GM19043 (cell line): ENCODE results near the gene RPS6KL1.

ENCODE experiments used
- ATAC-seq: cut with Tn5 transposase; IDR thresholded peaks from one replicate; pipeline ENCODE4 v1.9.1; 2021; ENCODE audit warnings: low read depth; ENCODE audit not compliant: unreplicated experiment

RPS6KL1 gene

DNA sequence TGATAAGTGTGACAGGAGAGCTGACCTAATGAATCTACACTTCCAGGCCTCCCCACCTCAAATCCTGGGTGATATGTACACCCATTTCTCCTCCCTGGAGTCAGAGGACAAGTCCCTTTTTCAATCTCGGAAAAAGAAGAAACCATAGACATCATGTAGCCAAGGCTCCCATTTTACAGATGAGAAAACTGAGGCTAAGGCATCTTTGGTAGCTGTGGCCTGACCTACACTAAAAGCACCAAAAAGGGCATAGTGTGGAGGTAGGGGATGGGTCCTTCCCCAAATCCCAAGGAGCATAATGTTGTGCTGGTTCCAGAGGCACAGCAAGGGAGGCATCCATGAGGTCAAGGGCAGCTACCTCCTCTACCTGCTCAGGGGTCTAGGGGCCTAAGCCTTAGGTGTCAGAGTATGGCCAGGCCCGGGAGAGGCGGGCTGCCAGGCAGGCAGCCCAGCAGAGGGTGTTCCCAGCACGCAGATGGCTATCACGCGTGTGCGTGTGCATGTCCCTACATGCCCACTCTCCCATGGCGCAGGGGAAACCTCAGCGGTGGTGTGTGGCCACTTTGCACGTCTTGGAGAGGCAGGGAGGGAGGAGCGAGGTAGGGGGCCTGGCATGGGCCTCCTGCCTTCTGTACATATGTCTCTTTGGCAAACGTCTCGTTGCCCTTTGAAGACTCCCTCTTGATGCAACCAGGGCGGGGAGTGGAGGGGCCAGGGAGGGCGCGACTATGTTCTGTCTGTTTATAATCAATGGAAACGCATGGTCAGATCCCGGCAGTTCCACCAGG is 29.8 kb upstream of the RPS6KL1 start:
- no peak for ATAC-seq

DNA sequence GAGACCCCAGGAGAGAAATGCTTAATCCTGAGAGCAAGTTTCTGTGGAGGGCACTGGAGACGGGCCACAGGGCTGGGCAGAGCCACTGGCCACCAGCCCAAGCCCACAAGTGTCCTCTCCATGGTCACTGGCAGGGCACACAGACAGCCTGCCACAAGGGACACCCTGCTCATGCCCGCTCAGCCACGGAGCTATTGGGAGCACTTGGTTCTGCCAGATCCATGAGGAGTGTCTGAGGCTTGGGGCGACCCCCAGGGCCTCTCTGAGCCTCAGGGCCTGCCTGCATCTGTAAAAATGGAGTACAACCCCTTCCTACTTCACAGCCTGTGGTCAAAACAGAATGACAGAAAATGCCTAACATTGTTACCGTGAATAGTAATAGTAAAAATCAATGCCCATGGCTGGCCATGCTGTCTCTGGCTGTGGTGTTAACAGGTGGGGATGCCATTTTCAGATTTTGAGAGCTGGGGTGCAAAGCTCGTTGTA is 29.2 kb upstream of the RPS6KL1 start:
- no peak for ATAC-seq

DNA sequence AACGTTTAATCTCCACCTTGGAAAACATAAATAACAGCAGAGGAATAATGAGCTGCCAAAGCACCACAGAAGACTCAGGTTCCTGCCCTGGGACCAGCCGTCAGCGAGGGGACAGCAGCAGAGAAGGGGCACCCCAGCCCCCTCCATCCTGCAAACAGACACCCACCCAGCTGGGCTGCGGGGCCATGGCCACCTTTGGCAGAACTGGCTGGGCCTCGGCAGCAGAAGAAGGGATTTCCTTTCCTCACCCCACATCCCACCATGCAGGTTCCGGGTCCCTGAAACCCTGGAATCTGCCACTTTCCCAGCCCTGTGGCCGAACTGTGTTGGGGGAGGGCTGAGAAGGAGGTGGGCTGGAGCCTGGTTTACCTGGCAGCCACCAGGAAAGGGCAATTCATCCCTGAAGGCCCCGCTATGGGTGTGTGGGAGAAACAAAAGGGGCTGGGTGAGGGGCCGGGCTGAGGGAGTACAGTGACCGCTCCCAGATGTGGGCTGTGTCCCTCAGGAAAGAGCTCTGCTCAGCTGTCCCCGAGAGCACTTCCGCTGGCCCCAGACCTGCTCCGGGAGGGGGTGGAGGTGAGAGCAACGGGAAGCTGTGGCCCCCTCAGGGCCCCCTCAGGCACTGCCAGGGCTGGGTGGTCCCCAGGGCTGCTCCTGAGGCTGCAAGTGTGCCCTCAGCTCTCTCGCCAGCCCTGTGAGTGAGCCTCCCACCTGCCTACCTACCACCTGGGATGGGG is 28.6 kb upstream of the RPS6KL1 start:
- no peak for ATAC-seq

DNA sequence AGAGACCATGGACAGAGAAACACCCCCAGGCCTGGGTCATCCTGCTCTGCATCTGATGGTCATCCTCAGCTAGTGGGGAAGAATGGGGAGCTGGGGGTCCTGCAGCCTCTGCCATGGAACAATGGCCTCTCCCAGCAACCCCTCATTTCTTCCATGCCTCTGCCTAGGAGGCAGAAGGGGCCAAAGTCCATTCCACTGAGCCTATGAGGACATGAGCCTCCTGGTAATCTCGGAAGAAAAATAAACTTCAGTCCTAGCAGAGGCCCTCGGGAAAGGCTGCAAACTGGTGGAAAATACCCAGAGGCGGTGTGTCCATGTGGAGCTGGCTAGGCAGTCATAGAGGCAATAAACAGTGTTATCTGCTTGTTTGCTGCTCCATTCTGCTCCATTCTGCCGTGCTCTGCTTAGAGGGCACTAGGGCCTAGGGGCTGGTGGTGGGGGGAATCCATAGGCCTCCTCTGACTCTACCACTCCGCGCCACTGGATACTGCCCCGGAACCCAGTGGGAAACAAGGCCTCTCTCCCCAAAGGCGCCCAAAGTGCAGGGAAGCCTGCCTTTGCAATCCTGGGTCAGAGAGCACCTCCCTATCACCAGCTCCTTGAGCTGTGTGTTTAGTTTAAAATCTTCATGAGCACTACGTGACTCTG is 27.9 kb upstream of the RPS6KL1 start:
- no peak for ATAC-seq

DNA sequence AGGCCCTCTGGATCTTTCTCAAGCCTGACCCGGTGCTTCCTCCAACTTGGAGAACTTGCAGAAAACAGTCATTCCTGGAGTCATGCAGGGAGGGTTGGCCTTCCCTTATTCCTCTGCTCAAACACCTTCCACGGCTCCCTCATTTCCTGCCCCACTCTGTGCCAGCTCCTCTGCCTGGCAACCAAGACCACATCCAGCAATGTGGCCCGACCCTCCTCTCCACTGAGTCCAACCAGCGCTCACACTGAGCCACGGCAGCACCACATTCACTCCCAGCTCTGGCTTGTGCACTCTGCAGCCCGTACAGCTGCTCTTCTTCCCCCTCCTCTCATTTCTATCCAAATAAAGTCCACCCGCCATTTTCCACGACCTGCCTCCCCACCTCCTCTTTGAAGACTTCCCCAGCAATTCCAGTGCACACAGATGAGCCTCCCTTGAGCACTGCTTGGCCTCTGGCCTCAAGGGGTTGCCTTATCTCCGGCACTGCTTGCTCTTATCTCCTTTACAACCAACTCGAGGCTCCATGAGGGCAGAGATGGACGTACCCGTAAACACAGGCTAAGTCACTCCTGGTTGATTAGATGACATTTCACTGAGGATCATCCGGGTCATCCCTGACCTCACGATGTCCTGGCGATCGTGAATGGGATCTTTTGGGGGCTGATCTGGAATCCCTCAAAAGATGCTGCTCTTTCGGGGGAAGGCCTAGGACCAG is 27.0 kb upstream of the RPS6KL1 start:
- ATAC-seq, result no peak

DNA sequence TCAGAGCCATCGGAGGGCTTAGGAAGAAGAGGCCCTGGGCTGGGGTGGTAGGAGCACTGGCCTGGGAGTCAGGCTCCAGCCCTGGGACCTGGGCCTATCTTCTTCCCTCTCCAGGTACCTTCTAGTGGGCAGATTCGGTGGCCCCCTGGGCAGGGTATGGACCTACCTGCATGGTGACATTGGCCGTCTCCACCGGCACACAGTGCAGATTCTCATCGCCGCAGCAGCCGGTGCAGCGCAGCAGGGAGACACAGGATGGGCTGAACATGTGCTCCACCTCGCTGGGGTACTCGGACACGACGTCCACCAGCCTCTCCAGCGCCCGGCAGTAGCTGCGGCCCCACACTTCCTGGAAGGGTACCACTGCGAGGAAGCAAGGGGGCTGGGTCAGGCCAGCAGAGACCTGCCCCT is 26.1 kb upstream of the RPS6KL1 start:
- no peak for ATAC-seq

DNA sequence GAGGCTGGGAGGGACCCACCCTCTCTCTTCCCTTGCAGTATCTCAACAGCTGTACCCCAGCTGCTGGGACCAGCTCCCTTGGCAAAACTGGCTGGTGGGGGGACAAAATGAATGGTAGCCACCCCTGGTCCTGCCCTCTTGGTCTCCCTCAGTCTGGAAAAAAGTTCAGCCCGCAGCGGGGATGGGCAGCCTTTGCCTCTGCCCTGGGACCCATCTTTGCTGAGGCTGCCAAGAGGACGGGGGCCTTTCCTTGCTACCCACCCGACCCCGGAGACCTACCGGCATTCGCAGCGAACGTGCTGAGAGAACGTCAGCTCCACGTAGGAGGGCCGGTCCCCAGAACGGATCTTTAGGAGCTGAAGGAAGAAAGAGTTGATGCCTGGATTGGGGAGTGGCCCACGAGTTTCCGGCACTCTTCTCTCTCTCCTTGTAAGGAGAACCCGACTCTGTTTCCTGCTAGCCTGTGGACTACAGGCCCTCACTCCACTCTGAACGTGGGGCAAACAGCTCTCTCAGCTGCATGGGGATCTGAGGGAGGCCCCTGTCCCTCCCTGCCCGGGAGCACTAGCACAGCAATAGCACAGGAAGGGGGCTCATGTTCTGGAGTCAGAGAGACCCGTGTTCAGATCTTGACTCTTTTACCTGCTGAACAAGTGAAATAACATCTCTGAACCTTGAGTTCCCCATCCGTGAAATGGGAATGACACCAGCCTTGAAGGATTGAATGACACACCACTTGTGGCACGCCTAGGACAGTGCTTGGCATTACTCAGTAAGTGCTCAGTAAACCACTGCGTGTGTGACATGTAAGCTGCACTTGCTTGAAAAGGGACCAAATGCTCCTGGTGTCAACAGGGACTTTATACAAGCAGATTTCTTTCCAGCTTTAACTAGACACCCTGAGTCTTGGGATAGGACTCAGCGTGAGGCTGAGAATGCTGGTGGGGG is 25.4 kb upstream of the RPS6KL1 start:
- no peak for ATAC-seq

DNA sequence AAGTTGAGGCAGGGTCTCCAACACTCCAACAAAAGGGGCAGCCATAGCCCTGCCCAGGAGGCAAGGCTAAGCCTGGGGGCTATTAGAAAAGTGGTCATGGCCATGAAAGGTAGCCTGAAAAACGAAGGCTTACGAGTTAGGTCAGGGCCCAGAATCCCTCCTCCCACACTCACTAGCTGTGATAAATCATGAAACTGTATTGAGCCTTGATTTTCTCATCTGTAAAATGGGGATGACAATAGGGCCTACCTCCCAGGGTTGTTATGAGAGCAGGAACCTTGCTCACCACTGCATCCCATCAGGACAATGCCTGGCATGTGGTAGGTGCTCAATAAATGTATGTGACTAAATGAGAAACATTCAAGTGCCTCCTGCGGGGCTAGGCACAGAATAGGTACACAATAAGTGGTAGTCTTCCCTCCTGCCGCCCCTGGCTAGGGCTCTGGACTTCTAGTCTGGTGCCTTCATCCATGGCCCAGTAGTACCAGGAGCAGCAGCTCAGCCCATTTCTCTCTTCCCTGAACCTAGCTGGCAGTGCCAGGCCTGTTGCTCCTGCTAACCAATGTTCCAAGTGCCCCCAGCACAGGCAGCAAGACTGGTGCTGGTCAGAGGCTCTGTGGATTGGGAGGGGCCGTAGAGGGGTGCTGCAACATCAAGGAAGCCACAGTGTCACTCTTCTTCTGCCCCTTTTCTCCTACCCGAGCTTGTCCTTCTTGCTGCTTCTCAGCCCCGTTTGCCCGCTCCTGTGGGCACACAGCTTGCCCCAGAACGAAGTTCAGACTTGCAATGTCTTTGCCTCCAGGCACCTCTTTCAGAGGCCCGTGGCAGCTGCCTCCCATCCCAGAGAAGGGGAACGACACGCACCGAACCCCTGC is 24.5 kb upstream of the RPS6KL1 start:
- no peak for ATAC-seq

DNA sequence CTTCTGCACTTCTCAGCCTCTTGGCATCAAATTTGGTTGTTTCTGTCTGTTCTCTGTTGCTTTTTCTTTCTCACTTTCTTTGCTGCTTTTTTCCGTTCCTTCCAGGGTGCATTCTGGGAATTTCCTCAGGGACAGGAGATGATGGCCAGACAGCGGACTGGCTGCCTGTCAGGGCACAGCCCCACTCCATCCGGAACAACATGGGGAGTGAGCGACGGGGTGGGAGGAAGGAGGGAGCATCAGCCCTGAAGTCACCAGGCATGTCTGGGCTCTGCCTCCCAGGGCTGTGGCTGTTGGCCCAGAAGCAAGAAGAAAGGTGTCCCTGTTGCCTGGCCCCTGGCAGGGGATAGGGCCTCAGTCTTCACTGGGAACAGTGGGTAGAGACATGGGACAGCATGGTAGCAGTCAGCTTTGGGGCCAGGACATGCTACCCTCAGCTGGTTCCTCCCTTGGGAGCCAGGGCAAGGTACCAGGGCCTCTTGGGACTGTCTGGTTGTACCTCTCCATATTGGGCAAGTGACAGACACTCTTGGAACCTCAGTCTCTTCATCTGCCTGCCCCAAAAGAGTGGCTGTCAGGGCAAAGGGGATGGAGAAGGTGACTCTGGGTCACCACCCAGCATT is 23.7 kb upstream of the RPS6KL1 start:
- no peak for ATAC-seq

DNA sequence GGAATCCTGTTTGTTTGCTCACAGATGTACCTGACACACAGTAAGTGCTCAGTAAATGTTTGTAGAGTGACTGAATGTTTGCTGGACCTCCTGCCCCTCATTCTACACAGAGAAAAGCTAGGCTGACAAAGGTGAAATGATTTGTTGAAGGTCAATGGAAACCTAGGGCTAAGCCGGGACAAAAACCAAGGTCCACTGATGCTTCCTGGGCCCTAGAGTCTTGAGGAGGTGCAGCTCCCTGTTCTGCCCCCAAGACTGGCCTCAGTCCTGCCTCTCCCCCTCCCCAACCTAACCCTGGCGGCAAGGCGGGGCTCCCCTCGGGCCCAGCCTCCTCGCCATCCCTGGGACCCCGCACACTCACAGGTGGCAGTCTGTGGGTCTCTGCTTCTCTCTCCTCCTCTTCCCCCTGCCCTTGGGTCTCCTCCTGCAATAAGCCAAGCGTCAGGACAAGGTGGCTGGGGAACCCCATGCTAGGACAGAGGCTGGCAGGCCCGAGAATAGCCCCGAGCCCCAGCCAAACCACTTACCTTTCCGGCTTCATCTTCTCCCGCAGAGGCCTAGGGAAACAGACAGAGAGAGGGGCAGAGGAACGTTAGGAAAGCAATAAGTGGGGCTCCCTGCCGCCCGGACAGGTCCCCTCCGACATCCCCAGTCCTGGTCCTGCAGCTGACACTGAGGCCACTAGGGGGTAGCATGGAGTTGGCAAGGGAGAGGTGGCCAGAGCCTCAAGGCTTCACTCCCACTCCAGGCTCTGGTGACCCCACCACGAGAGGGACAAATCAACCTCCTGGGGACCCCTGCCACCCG is 23.0 kb upstream of the RPS6KL1 start:
- no peak for ATAC-seq

DNA sequence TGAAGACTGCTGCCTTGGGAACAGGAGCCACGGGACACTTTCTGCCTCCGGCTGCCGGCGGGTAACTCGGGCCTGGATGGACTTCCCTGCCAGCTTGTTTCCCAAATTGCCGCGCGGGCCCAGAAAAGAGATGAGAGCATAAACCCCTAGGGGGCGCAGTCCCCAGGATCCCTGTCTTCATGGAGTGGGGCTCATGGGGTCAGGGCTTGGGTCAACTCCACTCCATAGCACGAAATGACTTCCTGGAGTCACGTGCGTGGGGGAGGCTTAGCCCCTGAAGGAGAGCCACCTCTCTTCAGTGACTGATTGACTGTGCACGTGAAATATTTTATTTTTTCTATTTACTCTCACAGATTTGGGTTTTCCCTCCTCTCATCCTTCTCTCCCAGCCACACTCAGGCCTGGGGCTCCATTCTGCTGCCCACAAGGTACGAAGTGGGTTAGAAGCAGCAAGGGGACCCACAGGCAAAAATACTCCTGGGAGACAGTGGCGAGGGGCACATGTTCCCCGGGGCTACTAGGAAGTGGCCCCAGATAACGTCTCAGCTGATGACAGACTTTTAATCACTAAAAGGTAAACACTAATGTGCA is 22.3 kb upstream of the RPS6KL1 start:
- ATAC-seq, result no peak

DNA sequence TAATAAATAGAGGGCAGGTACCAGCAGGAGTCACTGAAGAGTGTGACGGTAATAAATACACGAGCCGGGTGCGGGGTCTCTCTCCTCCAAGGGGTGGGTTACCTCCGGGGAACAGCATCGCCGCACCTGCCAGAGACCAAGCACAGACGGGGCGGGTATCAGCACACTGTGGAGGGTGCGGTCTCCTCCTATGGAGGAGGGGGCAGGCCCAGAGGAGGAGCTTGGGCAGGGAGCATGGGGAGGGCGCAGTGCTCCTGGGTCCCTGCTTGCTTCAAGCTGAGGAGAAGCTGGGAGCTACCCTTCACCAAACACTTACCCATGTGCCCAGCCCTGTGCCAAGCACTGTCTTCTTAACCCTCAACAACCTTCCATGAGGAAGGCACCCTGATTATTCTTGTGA is 19.5 kb upstream of the RPS6KL1 start:
- no peak for ATAC-seq

DNA sequence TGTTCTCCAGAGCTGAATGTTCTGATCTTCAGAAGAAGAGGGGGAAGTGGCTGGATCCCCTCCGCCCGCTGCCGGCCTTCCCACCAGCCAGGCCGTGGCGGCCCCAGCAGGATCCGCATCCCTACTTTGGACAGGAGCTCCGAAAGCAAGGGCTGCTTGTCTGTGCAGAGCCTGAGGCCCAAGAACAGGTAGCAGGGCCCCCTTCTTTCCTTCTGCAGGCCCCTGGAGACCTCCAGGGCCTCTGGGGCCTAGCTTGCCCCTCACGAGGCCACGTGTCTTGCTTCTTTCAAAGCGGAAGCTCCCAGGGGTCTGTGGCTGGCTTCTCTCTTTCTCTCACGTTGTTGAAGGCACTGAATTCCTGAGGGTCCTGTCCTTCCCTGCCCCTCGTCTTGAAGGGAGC is 19.1 kb upstream of the RPS6KL1 start:
- no peak for ATAC-seq

DNA sequence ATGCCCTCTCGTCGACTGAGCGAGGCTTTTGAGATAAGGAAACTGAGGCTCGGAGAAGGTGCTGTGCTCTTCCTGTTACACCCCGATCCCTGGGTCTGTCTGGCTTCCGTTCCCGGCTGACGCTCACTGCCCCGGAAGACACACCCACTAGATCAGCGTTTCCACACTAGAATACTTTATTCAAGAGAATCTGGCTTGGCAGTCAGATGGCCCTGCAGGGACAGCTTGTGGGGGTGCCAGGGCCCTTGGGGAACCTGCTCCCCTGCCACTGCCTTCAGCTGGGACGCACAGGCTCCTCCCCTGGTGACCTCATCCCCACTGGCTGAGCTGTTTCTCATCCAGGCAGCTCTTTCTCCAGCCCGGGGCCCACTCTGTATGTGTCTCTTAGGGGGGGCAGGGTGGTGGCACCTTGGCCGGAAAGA is 18.6 kb upstream of the RPS6KL1 start:
- peak; percentile 50 for ATAC-seq

DNA sequence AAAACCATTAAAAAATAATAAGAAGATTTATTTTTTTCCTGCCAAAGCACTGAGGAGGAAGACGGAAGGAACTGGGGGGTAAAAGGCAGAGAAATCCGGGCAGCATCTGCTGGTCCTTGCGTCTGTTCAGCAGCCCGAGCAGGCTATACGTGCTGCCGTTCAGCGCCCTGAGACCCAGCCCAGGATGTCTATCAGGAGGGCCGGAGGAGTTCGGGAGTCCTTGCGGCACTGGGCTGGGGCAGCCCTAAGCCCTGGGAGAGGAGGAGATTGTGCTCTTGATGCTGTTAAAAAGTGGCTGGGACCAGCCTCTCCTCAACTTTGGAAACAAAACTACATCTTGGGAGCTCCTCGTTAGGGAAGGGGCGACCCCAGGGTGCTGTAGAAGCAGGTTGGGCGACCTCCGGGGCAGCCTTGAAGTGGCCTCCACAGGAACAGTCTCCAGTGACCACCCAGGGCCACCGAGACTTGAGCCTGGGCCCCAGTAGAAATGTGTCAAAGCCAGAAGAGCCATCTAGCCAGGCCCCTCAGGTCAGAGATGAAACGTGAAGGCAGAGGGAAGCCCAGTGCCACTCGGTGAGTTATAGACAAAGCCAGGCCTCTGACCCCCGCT is 18.0 kb upstream of the RPS6KL1 start:
- ATAC-seq, result no peak

DNA sequence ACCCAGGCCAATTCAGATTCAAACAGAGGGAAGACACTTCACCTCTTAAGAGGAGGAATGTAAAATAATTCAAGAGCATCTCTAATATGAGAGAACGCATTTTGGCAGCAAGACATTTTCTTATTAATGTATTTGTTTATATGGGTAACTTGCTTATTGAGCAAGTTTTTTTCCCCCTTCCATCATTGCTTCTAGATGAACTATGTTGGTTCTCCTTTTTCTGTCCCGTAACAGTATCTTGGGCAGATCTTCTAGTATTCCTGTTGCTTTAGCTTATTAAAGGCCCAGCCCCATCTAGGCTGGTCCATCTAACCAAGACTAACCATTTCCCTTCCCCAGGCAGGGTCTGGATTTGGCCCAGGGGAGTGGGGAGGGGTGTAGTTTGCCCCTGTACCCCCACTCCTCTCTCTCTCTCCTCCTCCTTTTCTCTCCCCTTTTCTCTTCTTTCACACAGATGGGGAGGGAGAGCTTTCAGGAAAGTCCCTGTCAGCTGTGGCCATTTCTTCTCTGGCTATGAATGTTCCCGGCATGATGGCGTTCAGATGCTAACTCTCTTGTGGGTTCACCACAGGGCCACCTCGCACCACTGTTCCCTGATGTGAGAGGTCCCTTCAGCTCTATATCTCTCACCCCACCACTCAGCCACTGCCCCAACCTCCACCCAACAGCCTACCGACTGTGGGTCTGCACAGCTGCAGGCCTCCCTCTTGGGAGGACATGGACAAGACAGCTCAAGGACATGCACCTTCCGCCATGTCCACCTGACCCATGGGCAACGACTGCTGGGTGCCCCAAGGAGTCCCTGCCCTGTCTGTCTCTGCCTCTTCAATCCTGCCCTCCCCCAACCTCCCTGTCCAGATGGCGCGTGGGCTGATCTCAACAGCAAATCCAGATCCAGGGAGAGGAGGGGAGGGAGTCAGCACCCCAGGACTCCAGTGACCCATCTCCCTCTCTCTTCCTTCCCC is 15.8 kb upstream of the RPS6KL1 start:
- ATAC-seq, result no peak
